Smooth muscle cell (in vitro differentiated cells): ENCODE measurements around the gene RIC8B. TPM values are rescaled to one million over a fixed set of nuclear protein-coding genes. Genes with fewer than 3 reads are reported as not detected.

Experiments
- DNase-seq: peaks from one replicate; lab custom pipeline; 2025; ENCODE audit not compliant: unreplicated experiment; lab: John Stamatoyannopoulos, UW
- H2AFZ ChIP-seq: fragments of 200-600 bp; sonication (generic); 2 replicates; pipeline ENCODE4 v1.6.0; 2016; ENCODE audit warnings: antibody characterized with exemption, low read depth, mild to moderate bottlenecking
- H3F3A ChIP-seq: fragments of 200-600 bp; sonication (generic); 2 replicates; pipeline ENCODE4 v1.6.0; 2017; ENCODE audit warnings: antibody characterized with exemption, low read depth
- H3K27ac ChIP-seq: fragments of 200-600 bp; sonication (generic); 2 replicates; pipeline ENCODE4 v1.5.1; 2016; ENCODE audit warnings: low read depth, mild to moderate bottlenecking
- H3K27me3 ChIP-seq: fragments of 200-600 bp; sonication (generic); 2 replicates; pipeline ENCODE4 v1.6.1; 2016; ENCODE audit warnings: low read depth, mild to moderate bottlenecking
- H3K36me3 ChIP-seq: fragments of 200-600 bp; sonication (generic); 2 replicates; pipeline ENCODE4 v1.5.1; 2016; ENCODE audit warnings: low read depth
- H3K4me1 ChIP-seq: fragments of 200-600 bp; sonication (generic); 2 replicates; pipeline ENCODE4 v1.5.1; 2016; ENCODE audit warnings: low read depth
- H3K4me2 ChIP-seq: fragments of 200-600 bp; sonication (generic); 2 replicates; pipeline ENCODE4 v1.6.0; 2016; ENCODE audit warnings: mild to moderate bottlenecking
- H3K4me3 ChIP-seq: fragments of 200-600 bp; sonication (generic); 2 replicates; pipeline ENCODE4 v1.5.1; 2016; ENCODE audit warnings: mild to moderate bottlenecking
- H3K79me2 ChIP-seq: fragments of 200-600 bp; sonication (generic); 2 replicates; pipeline ENCODE4 v1.6.0; 2016; ENCODE audit warnings: low read depth, mild to moderate bottlenecking
- H3K9ac ChIP-seq: fragments of 200-600 bp; sonication (generic); 2 replicates; pipeline ENCODE4 v1.6.0; 2016; ENCODE audit warnings: low read depth
- H3K9me3 ChIP-seq: fragments of 200-600 bp; sonication (generic); replicated peaks from 2 replicates; pipeline ENCODE4 v1.5.1; 2016; ENCODE audit warnings: low read depth
- H4K20me1 ChIP-seq: fragments of 200-600 bp; sonication (generic); 2 replicates; pipeline ENCODE4 v1.6.0; 2016; ENCODE audit warnings: low read depth
- CTCF ChIP-seq: fragments of 200-600 bp; sonication (generic); IDR thresholded peaks from 2 replicates; pipeline ENCODE4 v1.5.1; 2017; ENCODE audit warnings: borderline replicate concordance, mild to moderate bottlenecking, antibody characterized with exemption; ENCODE audit not compliant: insufficient read depth, poor library complexity, severe bottlenecking
- WGBS: methylation state at CpG from one replicate; pipeline ENCODE4 v1.1.7; 2016; ENCODE audit warnings: low lambda C conversion rate; 5-methylcytosine and 5-hydroxymethylcytosine counted together
- polyA plus RNA-seq: library from polyadenylated mRNA; unstranded; fragments of >200 nt; fragmentation: Nextera tagmentation; extraction: Ambion mirVana; gene quantifications from 2 replicates; pipeline ENCODE4 v1.2.1, GENCODE V29; 2016
- total RNA-seq: library from RNA; depleted of rRNA; stranded (reverse); fragments of >200 nt; gene quantifications from 2 replicates; pipeline ENCODE4 v1.2.3, GENCODE V29; 2014

Gene RIC8B
- total and polyA plus RNA-seq, 2 experiments from 2014 or later, result 7.3 to 11.7 TPM

- Histone ChIP-seq H3K4me3 (no peak overlapping the region), H3K4me1 (peaks cover 31% of the 10 kb centered on the region)
These were observed 31.1 kb upstream of the RIC8B start for GRCh38 chr12:106743270-106743988.

GRCh38 chr12:106744600-106744999 is 29.9 kb upstream of the RIC8B start:
- Histone ChIP-seq H3K4me1 (peaks cover 31% of the 10 kb centered on the region), H3K4me2 (no peak overlapping the region), H3K36me3 (no peaks in the 10 kb centered on the region), H3K79me2 (no peaks in the 10 kb centered on the region), H3K27me3 (no peaks in the 10 kb centered on the region), H3F3A (no peaks in the 10 kb centered on the region), H3K9ac (no peak overlapping the region), H4K20me1 (no peaks in the 10 kb centered on the region), H3K27ac (no peak overlapping the region), H3K9me3 (no peaks in the 10 kb centered on the region), H2AFZ (no peak overlapping the region), H3K4me3 (no peak overlapping the region)
- WGBS, result 89% methylated on average over 6 of the region's 6 CpGs
- no peak for TF ChIP-seq CTCF
- no peak for DNase-seq

More at GRCh38 chr12:106743270-106743988, 31.1 kb upstream of the RIC8B start:
- WGBS, result 87% methylated on average over 8 of the region's 8 CpGs
- no peak for TF ChIP-seq CTCF
- no peak for DNase-seq
- H3K9me3 ChIP-seq, result no peaks in the 10 kb centered on the region
- no peak overlapping the region for H3K27ac ChIP-seq
- H2AFZ ChIP-seq, result no peak overlapping the region
- no peaks in the 10 kb centered on the region for H3F3A ChIP-seq
- no peaks in the 10 kb centered on the region for H3K27me3 ChIP-seq
- H3K36me3 ChIP-seq, result no peaks in the 10 kb centered on the region
- no peaks in the 10 kb centered on the region for H3K79me2 ChIP-seq
- H4K20me1 ChIP-seq, result no peaks in the 10 kb centered on the region
- no peak overlapping the region for H3K9ac ChIP-seq
- no peak overlapping the region for H3K4me2 ChIP-seq

GRCh38 chr12:106745181-106745745 is 29.2 kb upstream of the RIC8B start:
- H2AFZ ChIP-seq, result no peak overlapping the region
- H3F3A ChIP-seq, result no peaks in the 10 kb centered on the region
- H4K20me1 ChIP-seq, result no peaks in the 10 kb centered on the region
- no peak for TF ChIP-seq CTCF
- no peak overlapping the region for H3K4me3 ChIP-seq
- H3K9me3 ChIP-seq, result no peaks in the 10 kb centered on the region
- 95% methylated on average over 4 of the region's 4 CpGs for WGBS
- H3K27ac ChIP-seq, result no peak overlapping the region
- H3K4me2 ChIP-seq, result no peak overlapping the region
- H3K27me3 ChIP-seq, result no peaks in the 10 kb centered on the region
- no peak for DNase-seq
- no peaks in the 10 kb centered on the region for H3K36me3 ChIP-seq
- no peaks in the 10 kb centered on the region for H3K79me2 ChIP-seq
- peaks cover 25% of the 10 kb centered on the region for H3K4me1 ChIP-seq
- no peak overlapping the region for H3K9ac ChIP-seq
